H9 (cell line): Measurements from ENCODE around the gene CDIPT. TPM values are rescaled to one million over a fixed set of nuclear protein-coding genes. Genes with fewer than 3 reads are reported as not detected.

ENCODE experiments used
- DNase-seq: peaks from one replicate; pipeline ENCODE4 v3.0.0-alpha.2; 2017
- H2AFZ ChIP-seq: one replicate; pipeline ENCODE4 v1.6.1; 2013; ENCODE audit warnings: mild to moderate bottlenecking, low read length, control low read depth, moderate library complexity
- H2AK5ac ChIP-seq: 2 replicates; pipeline ENCODE4 v1.6.1; 2013; ENCODE audit warnings: low read length, control low read depth, mixed read lengths; ENCODE audit not compliant: insufficient read length
- H2BK120ac ChIP-seq: one replicate; pipeline ENCODE4 v1.6.1; 2013; ENCODE audit warnings: low read depth, mild to moderate bottlenecking, low read length, control low read depth, inconsistent platforms; ENCODE audit not compliant: poor library complexity, severe bottlenecking
- H2BK12ac ChIP-seq: 2 replicates; pipeline ENCODE4 v1.6.1; 2013; ENCODE audit warnings: low read length, control low read depth, mixed read lengths, low read depth; ENCODE audit not compliant: insufficient read length
- H2BK15ac ChIP-seq: 2 replicates; pipeline ENCODE4 v1.6.1; 2013; ENCODE audit warnings: low read depth, low read length, control low read depth
- H2BK20ac ChIP-seq: one replicate; pipeline ENCODE4 v1.6.1; 2013; ENCODE audit warnings: low read depth, mild to moderate bottlenecking, low read length, control low read depth, inconsistent platforms; ENCODE audit not compliant: poor library complexity, severe bottlenecking
- H2BK5ac ChIP-seq: 2 replicates; pipeline ENCODE4 v1.6.1; 2013; ENCODE audit warnings: low read length, control low read depth, mixed read lengths; ENCODE audit not compliant: insufficient read length
- H3K14ac ChIP-seq: 2 replicates; pipeline ENCODE4 v1.6.1; 2013; ENCODE audit warnings: low read length, control low read depth; ENCODE audit not compliant: insufficient read depth
- H3K18ac ChIP-seq: 2 replicates; pipeline ENCODE4 v1.6.1; 2013; ENCODE audit warnings: low read depth, mild to moderate bottlenecking, mixed read lengths, low read length, control low read depth; ENCODE audit not compliant: insufficient read length
- H3K23ac ChIP-seq: 2 replicates; pipeline ENCODE4 v1.6.1; 2013; ENCODE audit warnings: low read length, control low read depth, mixed read lengths, low read depth; ENCODE audit not compliant: insufficient read length
- H3K23me2 ChIP-seq: 2 replicates; pipeline ENCODE4 v1.6.1; 2013; ENCODE audit warnings: low read depth, mild to moderate bottlenecking, mixed read lengths, low read length, control low read depth; ENCODE audit not compliant: insufficient read length, poor library complexity, severe bottlenecking
- H3K27ac ChIP-seq: 2 replicates; pipeline ENCODE4 v1.5.1; 2013; ENCODE audit warnings: low read length, control low read depth, mixed read lengths, low read depth; ENCODE audit not compliant: insufficient read length
- H3K27me3 ChIP-seq: 2 replicates; pipeline ENCODE4 v1.6.1; 2013; ENCODE audit warnings: low read length, control low read depth, inconsistent platforms; ENCODE audit not compliant: insufficient read depth
- H3K4ac ChIP-seq: 2 replicates; pipeline ENCODE4 v1.6.1; 2013; ENCODE audit warnings: low read depth, mild to moderate bottlenecking, control low read depth, inconsistent platforms, low read length, moderate library complexity
- H3K4me1 ChIP-seq: 2 replicates; pipeline ENCODE4 v1.6.1; 2013; ENCODE audit warnings: low read length, control low read depth, inconsistent platforms; ENCODE audit not compliant: insufficient read depth
- H3K4me2 ChIP-seq: 2 replicates; pipeline ENCODE4 v1.6.1; 2013; ENCODE audit warnings: low read length, control low read depth, mixed read lengths; ENCODE audit not compliant: insufficient read length, insufficient read depth
- H3K56ac ChIP-seq: 2 replicates; pipeline ENCODE4 v1.6.1; 2013; ENCODE audit warnings: low read depth, mild to moderate bottlenecking, mixed read lengths, low read length, control low read depth; ENCODE audit not compliant: insufficient read length
- H3K79me1 ChIP-seq: 2 replicates; pipeline ENCODE4 v1.6.1; 2013; ENCODE audit warnings: low read depth, mild to moderate bottlenecking, moderate library complexity, low read length, control low read depth, inconsistent platforms; ENCODE audit not compliant: insufficient read depth, poor library complexity, severe bottlenecking
- H3K79me2 ChIP-seq: 2 replicates; pipeline ENCODE4 v1.6.1; 2013; ENCODE audit warnings: low read length, control low read depth, inconsistent platforms; ENCODE audit not compliant: insufficient read depth
- H3K9ac ChIP-seq: 2 replicates; pipeline ENCODE4 v1.6.1; 2013; ENCODE audit warnings: low read length, control low read depth, mixed read lengths; ENCODE audit not compliant: insufficient read length; ENCODE audit errors: extremely low read depth
- H3K9me3 ChIP-seq: one replicate; pipeline ENCODE4 v1.6.1; 2013; ENCODE audit warnings: low read depth, low read length, inconsistent platforms; ENCODE audit not compliant: control insufficient read depth
- H3T11ph ChIP-seq: one replicate; pipeline ENCODE4 v1.6.1; 2013; ENCODE audit warnings: mild to moderate bottlenecking, low read length, control low read depth, inconsistent platforms
- H4K20me1 ChIP-seq: one replicate; pipeline ENCODE4 v1.6.1; 2013; ENCODE audit not compliant: control insufficient read depth, insufficient read length, insufficient read depth
- H4K5ac ChIP-seq: 2 replicates; pipeline ENCODE4 v1.6.1; 2013; ENCODE audit warnings: low read depth, mild to moderate bottlenecking, mixed read lengths, low read length, control low read depth; ENCODE audit not compliant: insufficient read length
- H4K8ac ChIP-seq: replicated peaks from 2 replicates; pipeline ENCODE4 v1.6.1; 2013; ENCODE audit warnings: low read length, control low read depth, mixed read lengths, low read depth; ENCODE audit not compliant: insufficient read length
- H4K91ac ChIP-seq: 2 replicates; pipeline ENCODE4 v1.6.1; 2013; ENCODE audit warnings: low read depth, mild to moderate bottlenecking, moderate library complexity, mixed read lengths, low read length, control low read depth; ENCODE audit not compliant: insufficient read length
- H3K27ac Mint-ChIP-seq, 3 experiments: 2 replicates in 2 of 3; 3 replicates in 1 of 3; pipeline ENCODE4 v1.8.0; 2020 to 2021; ENCODE audit warnings: mixed read lengths in 3 of 3, mild to moderate bottlenecking in 1 of 3, moderate library complexity in 1 of 3
- H3K27me3 Mint-ChIP-seq: 2 replicates; pipeline ENCODE4 v1.8.0; 2021; ENCODE audit warnings: low read depth, mild to moderate bottlenecking, moderate library complexity, mixed read lengths
- H3K36me3 Mint-ChIP-seq, 3 experiments: 2 replicates in 2 of 3; 3 replicates in 1 of 3; pipeline ENCODE4 v1.8.0; 2020 to 2021; ENCODE audit warnings: low read depth in 3 of 3, mixed read lengths in 3 of 3; ENCODE audit not compliant: insufficient read depth in 1 of 3
- H3K4me1 Mint-ChIP-seq, 2 experiments: 2 replicates each; pipeline ENCODE4 v1.8.0; 2020; ENCODE audit warnings: mixed read lengths in 2 of 2
- H3K4me3 Mint-ChIP-seq, 2 experiments: 2 replicates in 1 of 2; 3 replicates in 1 of 2; pipeline ENCODE4 v1.8.0; 2020 to 2021; ENCODE audit warnings: mild to moderate bottlenecking in 2 of 2, mixed read lengths in 2 of 2, moderate library complexity in 1 of 2
- H3K9me3 Mint-ChIP-seq, 2 experiments: 2 replicates in 1 of 2; 3 replicates in 1 of 2; pipeline ENCODE4 v1.8.0; 2020; ENCODE audit warnings: mild to moderate bottlenecking in 2 of 2, mixed read lengths in 2 of 2, moderate library complexity in 1 of 2
- CTCF ChIP-seq: fragments of 200-600 bp; sonication (generic); conservative IDR thresholded peaks from 3 replicates; pipeline ENCODE4 v1.8.0; 2021; ENCODE audit warnings: antibody characterized with exemption, mild to moderate bottlenecking
- WGBS: extraction: QIAGEN DNeasy Blood & Tissue Kit; methylation state at CpG from one replicate; pipeline ENCODE4 v1.1.7; 2013; ENCODE audit warnings: missing lambda C conversion rate, low lambda C conversion rate, mixed read lengths; ENCODE audit not compliant: insufficient read length; ENCODE audit errors: extremely low coverage; 5-methylcytosine and 5-hydroxymethylcytosine counted together
- total RNA-seq: library from RNA; stranded (reverse); gene quantifications from 2 replicates; pipeline ENCODE4 v1.2.1, GENCODE V29; 2021

Gene CDIPT
- total RNA-seq, 1 experiment from 2014 or later, result 70.6 TPM

GRCh38 chr16:29857133-29857760, 5.8 kb downstream of the CDIPT start:
- H3K4me1 Mint-ChIP-seq, result peaks cover 5 to 9% of the 10 kb centered on the region in 2 experiments
- Histone ChIP-seq H4K8ac (no peak overlapping the region), H3K4me2 (no peak overlapping the region), H3K4me1 (no peaks in the 10 kb centered on the region; the same call in 1 of the 2 replicates), H3K23me2 (peaks cover 3% of the 10 kb centered on the region), H3K56ac (no peak overlapping the region), H2BK120ac (no peak overlapping the region), H4K20me1 (no peaks in the 10 kb centered on the region), H2BK12ac (no peak overlapping the region), H3K14ac (no peak overlapping the region), H3T11ph (no peak overlapping the region), H2BK20ac (no peak overlapping the region), H3K23ac (no peak overlapping the region), H3K9me3 (no peaks in the 10 kb centered on the region), H3K18ac (no peak overlapping the region), H3K79me2 (no peaks in the 10 kb centered on the region), H2BK5ac (no peak overlapping the region), H4K5ac (no peak overlapping the region), H3K4ac (no peak overlapping the region), H3K9ac (no peak overlapping the region), H2AFZ (no peak overlapping the region), H3K27me3 (no peaks in the 10 kb centered on the region), H3K27ac (no peak overlapping the region), H3K79me1 (peaks cover 4% of the 10 kb centered on the region), H4K91ac (no peak overlapping the region), H2AK5ac (no peak overlapping the region), H2BK15ac (no peak overlapping the region)
- peaks cover 14 to 33% (median 31%) of the 10 kb centered on the region in 3 experiments; a peak in 6 of 7 replicates for H3K36me3 Mint-ChIP-seq
- H3K9me3 Mint-ChIP-seq, result no peaks in the 10 kb centered on the region
- WGBS, result no CpG with 5 or more reads among the region's 7 CpGs
- TF ChIP-seq CTCF, result no peak
- DNase-seq, result no peak
- no peak overlapping the region for H3K4me3 Mint-ChIP-seq
- no peaks in the 10 kb centered on the region for H3K27me3 Mint-ChIP-seq
- no peak overlapping the region; a peak in 1 of 7 replicates for H3K27ac Mint-ChIP-seq
